ENCODE measurements around the gene TANGO6. TPM values are rescaled to one million over a fixed set of nuclear protein-coding genes. Genes with fewer than 3 reads are reported as not detected.
"Not testable (repeated sequence)": the region's sequence is repeated elsewhere in the genome, so short reads cannot be mapped to it uniquely, and the experiment has no call there.

Gene TANGO6
- total RNA-seq, 1 experiment from 2014 or later = 12.8 TPM

DNA sequence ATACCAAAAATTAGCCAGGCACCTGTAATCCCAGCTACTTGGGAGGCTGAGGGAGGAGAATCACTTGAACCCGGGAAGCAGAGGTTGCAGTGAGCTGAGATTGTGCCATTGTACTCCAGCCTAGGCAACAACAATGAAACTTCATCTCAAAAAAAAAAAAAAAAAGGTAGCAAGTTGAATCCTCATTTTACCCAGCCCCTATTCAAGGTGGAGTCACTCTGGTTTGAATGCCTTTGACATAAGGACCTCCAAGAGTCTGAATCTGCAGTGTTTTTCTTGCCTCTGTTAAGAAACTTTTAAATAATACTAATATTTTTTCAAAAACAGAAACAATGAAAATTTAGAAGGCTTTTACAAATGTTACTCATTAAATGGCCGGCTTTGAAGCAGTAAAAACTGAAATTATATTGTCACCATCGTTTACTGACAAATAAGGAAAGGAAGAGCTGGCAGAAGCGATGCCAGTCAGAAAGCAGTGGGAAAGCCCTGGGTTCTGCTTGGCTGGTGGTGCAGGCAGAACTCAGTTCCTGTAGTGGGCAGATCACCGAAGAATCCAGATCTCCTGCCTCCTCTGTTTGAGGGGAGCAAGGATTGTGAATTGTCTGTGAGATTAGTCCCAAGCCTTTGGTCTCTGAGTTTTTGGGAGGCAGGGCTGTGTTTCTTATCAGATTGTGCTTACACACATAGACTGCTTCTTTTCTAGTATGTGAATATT, 162.5 kb downstream of the TANGO6 start:
- DNase-seq (ENCODE audit: low read depth) = no peak

DNA sequence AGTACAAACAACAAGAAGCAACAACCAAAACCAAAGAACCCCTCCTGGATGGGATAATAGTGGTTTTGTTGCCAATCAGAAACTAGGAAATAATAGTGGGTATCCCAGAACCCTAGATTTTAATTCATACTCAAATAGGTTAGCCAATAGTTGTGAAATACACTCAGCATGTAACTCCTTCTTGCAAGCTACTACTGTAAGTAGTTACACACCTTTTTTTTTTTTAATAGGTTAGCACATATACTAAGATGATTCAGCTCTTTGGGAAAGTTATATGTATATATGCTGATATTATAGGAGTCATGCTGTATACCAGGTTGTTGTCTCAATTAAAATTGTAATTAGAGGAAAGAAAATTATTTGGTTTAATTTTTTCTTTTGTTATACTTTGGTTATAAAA, 169.6 kb downstream of the TANGO6 start:
- no peak for DNase-seq (ENCODE audit: low read depth)

DNA sequence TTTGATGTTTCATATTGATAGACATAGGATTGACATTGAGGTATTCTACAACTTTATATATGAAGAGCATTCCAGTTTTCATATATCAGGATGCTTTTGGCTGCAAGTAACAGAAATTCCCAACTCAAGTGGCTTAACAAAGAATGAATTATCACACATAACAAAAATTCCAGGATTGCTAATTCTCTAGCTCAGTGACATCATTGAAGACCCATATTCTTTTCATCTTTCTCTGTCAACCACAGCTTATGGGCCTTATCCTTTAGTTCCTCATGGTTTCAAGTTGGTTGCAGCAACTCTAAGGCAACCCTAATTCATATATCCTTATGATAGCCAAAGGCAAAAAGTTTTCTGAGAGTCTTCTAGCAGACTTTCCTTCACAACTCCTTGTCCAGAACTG, 170.7 kb downstream of the TANGO6 start:
- DNase-seq (ENCODE audit: low read depth) = no peak

DNA sequence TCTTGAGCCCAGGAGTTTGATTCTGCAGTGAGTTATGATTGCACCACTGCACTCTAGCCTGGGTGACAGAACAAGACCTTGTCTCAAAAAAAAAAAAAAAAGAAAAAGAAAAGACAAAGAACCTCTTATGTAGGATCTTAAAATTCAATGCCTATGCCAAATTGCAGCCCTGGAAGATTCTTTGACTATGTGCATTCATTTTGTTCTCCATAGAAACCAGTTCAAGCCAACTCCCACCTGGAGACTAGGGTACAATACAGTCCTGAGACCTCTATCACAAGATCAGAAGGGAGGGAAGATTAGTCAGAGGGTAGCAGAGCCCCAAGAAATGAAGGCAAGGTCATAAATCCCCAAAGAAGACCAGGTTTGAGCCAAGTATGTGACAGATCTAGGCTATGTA, 171.5 kb downstream of the TANGO6 start:
- no peak for DNase-seq (ENCODE audit: low read depth)

DNA sequence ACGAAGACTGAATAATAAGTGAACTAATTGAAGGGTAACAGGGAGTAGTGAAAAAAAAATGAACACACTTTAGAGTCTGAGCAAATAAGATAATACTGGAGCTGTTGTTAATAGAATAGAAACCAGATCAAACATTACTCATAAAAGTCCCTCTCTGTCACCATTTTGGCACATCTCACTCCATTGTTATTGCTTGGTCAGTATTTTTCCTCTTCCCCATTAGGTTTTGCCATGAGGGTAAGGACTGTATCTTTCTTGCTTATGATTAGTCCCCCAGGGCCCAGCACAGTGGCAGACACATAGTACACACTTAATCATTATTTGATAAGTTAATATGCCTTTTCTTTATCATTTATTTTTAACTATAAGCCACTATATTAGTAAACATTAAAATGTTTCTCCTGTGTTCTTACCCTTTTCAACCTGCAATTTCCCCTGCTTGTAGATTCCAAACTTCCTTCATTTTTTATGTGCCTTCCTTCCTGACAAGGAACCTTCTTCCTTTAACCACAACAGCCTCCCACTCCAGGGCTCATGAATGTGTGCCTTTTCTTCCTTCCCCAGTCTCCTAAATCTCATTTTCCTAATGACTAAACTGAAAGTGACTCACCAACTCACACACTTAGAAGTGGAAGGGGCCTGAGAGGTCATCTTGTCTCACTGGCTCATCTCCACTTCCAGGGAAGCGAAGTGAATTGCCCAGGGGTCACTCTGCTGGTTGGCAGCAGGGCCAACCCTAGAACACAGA, 173.9 kb downstream of the TANGO6 start:
- DNase-seq (ENCODE audit: low read depth) = peak; percentile 66

DNA sequence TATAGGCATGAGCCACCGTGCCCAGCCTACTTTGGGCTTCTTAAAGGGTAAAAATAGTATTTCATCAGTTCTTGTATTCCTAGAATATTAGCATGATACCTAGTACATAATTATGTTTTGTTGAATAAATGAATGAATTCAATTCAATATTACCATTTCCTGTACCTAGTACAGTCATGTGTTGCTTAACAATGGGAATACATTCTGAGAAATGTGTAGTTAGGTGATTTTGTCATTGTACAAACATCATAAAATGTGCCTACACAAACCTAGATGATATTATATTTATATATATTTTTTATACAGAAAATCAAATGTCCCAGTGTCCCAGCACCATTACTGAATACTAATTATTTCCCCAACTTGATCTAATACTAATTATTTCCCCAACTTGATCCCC, 176.5 kb downstream of the TANGO6 start:
- no peak for DNase-seq (ENCODE audit: low read depth)

DNA sequence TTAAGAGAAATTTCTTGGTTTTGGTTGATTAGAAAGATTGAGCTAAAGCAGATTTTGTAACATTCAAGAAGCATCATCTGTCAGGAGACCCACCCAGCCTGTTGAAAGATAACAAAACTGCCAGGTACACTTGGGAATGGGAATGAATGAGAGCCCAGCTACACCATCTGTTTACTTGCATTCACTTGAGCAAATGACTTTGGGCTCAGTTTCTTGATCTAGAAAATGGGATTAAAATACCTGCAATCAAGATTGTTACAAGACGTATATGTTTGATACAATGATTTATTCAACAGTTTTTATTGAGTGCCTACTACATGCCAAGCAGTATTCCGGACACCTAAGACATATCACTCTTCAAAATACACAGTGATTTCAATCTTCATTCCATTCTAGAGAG, 185.8 kb downstream of the TANGO6 start:
- no peak for DNase-seq (ENCODE audit: low read depth)

DNA sequence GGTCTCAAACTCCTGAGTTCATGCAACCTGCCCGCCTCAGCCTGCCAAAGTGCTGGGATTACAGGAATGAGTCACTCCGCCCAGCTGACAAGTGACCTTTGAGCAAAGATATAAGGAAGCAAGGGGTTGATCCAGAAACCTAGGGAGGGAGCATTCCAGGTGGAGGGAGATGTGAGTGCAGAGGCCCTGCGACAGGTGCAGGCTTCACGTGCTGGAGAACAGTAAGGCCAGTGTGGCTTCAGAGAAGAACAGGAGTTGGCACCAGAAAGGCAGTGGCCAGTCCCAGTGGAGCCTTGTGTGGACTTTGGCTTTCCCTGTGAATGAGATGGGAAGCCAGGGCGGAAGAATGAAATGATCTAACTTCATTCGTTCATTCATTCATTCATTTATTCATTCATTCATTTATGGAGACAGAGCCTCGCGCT, 188.6 kb downstream of the TANGO6 start:
- peak; percentile 17 for DNase-seq (ENCODE audit: low read depth)

DNA sequence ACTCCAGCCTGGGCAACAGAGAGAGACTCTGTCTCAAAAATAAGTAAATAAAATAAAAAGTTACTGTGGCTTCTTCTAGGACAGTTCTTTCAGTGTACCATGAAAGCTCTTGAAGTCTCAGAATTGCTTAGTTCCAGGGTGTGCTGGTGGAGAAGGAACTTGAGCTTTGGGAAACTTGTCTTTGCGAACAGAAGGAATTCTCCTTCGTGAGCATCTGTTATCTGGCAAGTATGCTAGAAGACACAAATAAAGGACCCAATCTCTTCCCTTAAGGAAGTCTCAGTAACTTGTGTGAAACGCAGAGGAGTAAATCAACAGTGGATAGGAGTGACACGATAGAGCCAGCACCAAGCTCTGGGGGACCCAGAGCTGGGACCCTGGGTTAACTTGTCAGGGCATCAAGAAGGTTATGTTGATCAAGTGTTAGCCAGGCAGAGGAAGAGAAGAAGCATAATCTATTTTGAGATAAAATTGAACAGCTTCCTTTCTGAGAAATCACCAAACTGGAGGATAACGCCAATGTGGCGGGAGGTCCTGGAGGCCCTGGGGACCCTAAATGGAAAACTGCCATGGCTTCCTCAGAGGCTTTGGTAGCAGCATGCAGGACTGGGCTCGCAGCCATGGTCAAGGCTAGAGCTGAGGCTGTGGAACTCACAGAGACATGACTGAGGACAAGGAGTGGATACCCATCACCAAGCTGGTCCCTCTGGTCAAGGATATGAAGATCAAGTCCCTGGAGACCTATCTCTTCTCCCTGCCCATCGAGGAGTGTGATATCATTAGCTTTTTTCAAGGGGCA, 190.0 kb downstream of the TANGO6 start:
- no peak for DNase-seq (ENCODE audit: low read depth)

DNA sequence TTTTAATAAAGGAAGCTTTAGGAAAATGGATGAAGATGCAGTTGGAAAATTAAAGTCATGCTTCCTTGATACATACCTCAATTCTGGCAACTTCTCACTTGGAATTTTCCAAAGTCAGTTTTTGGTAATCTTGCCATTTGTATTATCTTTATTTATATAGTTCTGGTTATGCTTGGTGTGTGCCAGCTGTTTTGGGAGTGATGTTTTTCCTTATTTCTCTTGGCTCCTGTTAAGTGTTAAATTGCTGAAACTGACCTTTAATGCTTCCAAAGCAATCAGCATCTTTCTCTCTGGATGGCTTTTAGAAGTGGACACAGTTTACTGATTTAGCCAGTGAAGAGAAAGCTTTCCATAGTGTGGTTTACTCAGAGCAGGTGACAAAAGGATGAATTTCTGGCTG, 192.0 kb downstream of the TANGO6 start:
- DNase-seq (ENCODE audit: low read depth) = no peak

DNA sequence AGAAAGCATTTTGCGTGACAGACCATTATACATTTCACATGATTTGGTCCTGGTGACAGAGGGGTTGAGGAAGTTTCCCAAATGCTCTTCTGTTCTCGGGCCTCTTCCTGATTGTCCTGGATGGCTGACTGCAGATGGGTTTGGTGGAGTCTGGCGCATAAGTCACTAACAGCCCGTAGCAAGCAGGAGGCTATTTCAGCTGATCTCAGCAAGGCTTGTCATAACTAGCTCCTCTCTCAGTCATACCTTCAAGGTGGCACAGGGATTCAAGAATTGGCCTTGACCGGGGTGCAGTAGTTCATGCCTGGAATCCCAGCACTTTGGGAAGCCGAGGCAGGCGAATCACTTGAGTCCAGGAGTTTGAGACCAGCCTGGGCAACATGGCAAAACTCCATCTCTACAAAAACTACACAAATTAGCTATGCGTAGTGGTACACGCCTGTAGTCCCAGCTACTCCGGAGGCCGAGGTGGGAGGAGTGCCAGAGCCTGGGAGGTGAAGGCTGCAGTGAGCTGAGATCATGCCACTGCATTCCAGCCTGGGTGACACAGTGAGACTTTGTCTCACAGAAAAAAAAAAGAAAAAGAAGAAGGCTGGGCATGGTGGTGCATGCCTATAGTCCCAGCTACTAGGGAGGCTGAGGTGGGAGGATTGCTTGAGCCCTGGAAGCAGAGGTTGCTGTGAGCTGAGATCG, 193.2 kb downstream of the TANGO6 start:
- no peak for DNase-seq (ENCODE audit: low read depth)

DNA sequence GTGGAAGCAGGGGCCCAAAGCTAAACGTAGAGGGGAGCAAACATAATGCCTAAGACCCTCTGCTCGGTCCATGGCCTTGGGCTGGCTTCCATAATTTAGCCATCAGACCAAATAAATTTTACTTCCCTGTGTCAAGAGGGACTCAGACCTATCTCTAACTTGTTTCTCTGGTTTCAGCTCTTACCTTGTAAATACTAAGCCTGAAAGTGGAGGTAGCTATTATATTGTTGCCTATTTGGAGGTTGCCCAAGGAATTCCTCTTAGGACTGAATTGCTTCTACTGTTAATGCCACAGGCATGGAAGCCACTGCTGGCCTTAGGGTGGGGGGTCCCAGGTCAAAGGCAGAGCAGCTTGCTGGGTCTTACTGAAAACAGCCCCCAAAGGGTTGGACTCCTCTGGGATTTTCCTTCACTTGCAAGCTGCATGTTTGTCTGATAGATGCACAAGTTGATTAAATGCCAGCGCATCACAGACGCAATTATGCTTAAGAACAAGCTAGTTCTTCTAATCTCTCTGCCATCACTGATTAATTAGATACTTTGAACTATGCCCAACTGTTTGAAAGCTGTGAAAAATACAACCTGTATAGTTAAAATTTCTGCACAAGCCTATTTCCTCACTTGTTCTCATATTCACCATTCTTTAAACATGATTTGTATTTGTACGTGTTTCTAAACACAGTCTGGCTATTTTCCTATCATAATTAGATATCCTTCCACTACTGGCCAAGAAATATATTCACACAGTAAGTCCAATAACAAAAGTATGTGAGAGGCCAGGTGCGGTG, 194.2 kb downstream of the TANGO6 start:
- no peak for DNase-seq (ENCODE audit: low read depth)

DNA sequence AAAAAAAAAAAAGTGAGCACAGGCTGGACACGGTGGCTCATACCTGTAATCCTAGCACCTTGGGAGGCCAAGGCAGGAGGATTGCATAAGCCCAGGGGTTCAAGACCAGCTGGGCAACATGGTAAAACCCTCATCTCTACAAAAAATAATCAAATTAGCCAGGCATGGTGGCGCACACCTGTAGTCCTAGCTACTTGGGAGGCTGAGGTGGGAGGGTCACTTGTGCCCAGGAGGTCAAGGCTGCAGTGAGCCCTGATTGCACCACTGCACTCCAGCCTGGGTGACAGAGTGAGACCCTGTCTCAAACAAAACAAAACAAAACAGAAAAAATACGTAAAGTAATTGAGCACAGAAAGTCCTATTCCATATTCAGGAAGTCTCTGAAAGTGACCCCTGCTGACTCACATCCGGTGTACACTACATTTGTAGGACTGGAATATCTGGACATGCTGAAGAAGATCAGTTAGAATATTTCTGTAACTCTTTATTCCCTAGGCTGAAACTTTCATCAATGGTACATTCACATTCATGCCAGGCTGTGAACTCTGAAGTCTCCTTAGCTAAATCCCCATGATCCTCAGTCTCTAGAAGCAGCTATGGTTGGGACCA, 196.1 kb downstream of the TANGO6 start:
- no peak for DNase-seq (ENCODE audit: low read depth)

DNA sequence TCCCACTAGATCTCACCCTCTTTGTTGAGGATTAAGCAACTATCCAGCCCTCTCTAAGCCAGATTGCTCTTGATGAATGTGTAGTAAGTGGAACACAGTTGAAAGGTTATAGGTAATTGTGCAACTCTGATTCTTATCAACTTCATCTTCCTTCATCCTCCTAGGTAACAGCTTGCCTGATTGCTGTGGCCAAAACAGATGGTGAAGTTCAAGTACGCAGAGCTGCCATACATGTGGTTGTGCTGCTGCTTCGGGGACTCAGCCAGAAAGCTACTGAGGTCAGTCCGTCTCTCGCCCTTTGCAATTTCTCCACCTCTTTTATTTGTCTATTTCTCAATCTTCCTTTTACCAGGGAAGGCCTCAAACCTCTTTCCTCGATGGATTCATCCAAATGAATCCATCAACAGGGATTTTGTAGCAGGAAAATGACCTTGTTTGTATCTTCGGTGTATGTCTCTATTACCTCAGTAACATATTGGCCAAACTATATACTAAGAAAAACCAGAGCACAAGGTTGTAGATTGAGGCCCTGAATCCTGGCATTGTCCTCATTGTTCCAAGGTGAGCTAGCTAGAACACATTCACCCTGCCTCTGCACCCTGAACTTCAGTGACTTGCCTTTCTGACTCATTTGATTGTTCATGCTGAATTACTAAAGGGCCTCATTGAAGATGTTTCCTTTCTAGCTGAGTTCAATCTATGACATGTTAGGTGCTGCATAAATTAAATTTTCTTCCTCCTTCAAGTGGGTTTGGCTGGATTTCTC, 197.0 kb downstream of the TANGO6 start:
- no peak for DNase-seq (ENCODE audit: low read depth)

DNA sequence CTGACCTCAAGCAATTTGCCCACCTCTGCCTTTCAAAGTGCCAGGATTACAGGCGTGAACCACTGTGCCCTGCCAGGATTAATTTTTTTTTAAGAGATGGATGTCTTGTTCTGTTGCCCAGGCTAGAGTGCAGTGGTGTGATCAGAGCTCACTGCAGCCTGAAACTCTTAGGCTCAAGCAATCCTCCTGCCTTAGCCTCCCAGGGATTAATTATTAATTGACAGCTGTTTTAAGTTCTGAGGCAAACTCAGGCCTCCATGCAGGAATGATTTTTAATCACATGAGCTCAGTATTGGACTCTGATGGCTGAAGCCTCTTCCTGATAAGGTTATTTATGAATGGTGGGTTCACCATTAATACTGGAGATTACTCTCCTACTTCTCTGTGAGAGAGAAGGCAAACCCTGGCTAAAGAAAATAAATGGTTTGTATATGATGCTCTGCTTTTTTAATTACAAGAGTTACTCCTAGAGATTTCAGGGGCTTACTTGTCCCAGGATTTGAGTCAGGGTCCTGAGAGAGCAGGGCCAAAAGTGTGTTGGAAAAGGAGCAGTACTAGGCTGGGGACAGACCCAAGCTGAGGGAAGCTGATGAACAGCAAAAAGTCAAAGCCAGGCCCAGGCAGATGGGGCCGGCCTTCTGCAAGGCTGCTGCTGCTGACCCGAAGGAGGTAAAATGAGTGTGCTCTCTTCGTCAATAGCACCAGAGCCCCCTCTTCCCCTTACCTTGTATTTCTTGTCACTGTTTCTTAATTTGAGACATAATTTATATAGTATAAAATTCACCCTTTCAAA, 205.2 kb downstream of the TANGO6 start:
- DNase-seq (ENCODE audit: low read depth) = no peak

DNA sequence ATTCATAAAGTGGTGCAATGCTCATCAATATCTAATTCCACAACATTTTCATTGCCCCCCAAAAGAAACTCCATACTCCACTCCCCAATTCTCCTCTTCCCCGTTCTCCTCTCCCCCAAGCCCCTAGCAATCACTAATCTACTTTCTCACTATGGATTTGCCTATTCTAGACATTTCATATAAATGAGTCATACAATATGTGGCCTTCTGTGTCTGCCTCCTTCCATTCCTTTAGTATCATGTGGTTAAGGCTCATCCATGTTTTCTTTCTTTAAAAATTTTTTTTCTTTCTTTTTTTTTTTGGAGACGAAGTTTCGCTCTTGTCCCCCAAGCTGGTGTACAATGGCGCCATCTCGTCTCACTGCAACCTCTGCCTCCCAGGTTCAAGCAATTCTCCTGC, 205.8 kb downstream of the TANGO6 start:
- no peak for DNase-seq (ENCODE audit: low read depth)

DNA sequence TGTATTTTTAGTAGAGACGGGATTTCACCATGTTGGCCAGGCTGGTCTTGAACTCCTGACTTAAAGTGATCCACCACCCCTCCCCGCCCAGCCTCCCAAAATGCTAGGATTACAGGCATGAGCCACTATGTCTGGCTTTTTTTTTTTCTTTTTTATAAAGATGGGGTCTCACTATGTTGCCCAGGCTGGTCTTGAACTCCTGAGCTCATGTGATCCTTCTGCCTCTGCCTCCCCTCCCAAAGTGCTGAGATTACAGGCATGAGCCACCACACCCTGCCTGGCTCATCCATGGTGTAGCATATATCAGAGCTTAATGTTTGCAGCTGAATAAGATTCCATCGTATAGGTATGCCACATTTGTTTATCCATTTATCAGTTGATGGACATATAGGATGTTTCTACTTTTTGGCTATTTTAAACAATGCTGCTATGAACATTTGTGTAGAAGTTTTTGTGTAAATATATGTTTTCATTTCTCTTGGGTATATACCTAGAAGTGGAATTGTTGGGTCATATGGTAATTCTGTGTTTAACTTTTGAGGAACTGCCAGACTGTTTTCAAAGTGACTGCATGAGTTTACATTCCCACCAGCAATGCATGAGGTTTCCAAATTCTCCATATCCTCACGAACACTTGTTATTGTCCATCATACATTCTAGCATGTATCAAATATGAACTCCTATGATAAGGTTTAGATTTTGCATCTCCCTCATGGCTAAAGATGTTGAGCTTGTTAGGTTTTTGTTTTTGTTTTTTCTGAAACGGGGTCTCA, 206.5 kb downstream of the TANGO6 start:
- no peak for DNase-seq (ENCODE audit: low read depth)

DNA sequence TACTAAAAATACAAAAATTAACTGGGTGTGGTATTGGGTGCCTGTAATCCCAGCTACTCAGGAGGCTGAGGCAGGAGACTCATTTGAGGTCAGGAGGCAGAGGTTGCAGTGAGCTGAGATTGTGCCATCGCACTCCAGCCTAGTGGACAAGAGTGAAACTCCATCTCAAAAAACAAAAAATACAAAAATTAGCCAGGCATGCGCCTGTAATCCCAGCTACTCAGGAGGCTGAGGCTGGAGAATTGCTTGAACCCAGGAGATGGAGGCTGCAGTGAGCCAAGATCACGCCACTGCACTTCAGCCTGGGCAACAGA, 208.1 kb downstream of the TANGO6 start:
- DNase-seq (ENCODE audit: low read depth) = not testable (repeated sequence)

DNA sequence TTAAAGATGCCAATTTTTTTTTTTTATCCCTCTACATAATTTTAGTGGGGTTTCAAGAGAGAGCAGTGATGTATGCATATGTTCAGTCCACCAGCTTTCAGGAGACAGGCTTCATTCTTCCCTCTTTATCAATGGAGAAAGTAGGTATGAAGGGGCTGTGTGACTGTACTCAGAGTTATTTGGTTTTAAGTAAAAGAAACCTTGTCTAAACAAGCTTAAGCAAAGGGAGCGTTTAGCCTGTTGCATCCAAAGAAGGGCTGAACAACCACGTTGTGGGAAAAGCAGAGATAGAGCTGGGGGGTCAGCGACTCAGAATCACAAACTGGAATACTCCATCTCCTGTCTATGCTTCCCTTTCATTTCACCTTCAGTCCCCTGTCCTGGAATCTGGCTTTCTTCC, 211.7 kb downstream of the TANGO6 start:
- no peak for DNase-seq (ENCODE audit: low read depth)

All from Daoy (cell line).